ENCODE measurements around the gene TTC36. TPM values are rescaled to one million over a fixed set of nuclear protein-coding genes. Genes with fewer than 3 reads are reported as not detected.

TTC36 gene
- total and polyA plus RNA-seq, 9 of the 15 experiments (the other 6 are each of a cell fraction or from before 2014, with no cell fraction given): 0.22 to 0.23 TPM; not detected in 7

GRCh38 chr11:118491041-118491440, 36.2 kb upstream of the TTC36 start:
- Histone ChIP-seq H3K36me3 (ENCODE audit: control insufficient read depth, insufficient read depth, low read length) (peaks cover 87% of the 10 kb centered on the region), H3K4me1 (replicated peaks in 1 of 2; ENCODE audit: control insufficient read depth in 2 of 2, insufficient read depth in 2 of 2, low read length in 2 of 2) (no peaks in the 10 kb centered on the region)
- WGBS (ENCODE audit: insufficient coverage, low coverage, missing lambda C conversion rate): 93% methylated on average over 4 of the region's 4 CpGs

More at GRCh38 chr11:118491041-118491440, 36.2 kb upstream of the TTC36 start:
- H2AFZ ChIP-seq (ENCODE audit: low read depth, low read length): no peak overlapping the region
- no peaks in the 10 kb centered on the region for H4K20me1 ChIP-seq (replicated peaks; ENCODE audit: control insufficient read depth, insufficient read depth, low read length)
- POLR2A ChIA-PET: no interaction called here
- no peak for ATAC-seq
- CTCF ChIA-PET (ENCODE audit: low intra/inter-chr PET ratio): interaction anchor here (0.6 kb wide), 1 partner anchor 217 kb away, joined by 3 read pairs; no protein-coding TSS in a partner anchor
- intact Hi-C loops (cut with micrococcal nuclease): no loop called here
- H3K9me3 ChIP-seq (replicated peaks; ENCODE audit: control insufficient read depth, insufficient read depth, low read depth, low read length): no peaks in the 10 kb centered on the region
- H3K4me2 ChIP-seq (ENCODE audit: insufficient read depth, low read length): no peak overlapping the region
- TF ChIP-seq, protein P1, sequence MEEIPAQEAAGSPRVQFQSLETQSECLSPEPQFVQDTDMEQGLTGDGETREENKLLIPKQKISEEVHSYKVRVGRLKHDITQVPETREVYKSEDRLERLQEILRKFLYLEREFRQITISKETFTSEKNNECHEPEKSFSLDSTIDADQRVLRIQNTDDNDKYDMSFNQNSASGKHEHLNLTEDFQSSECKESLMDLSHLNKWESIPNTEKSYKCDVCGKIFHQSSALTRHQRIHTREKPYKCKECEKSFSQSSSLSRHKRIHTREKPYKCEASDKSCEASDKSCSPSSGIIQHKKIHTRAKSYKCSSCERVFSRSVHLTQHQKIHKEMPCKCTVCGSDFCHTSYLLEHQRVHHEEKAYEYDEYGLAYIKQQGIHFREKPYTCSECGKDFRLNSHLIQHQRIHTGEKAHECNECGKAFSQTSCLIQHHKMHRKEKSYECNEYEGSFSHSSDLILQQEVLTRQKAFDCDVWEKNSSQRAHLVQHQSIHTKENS (CRISPR knock-in tag; IDR thresholded peaks at IDR 0.05): no peak
- TF ChIP-seq ATF3 (IDR thresholded peaks at IDR 0.05) (peak; percentile 43; the same call in 1 of the 2 replicates), ATF3 (CRISPR knock-in tag; conservative IDR thresholded peaks at IDR 0.05) (no peak), CEBPG (CRISPR knock-in tag; IDR thresholded peaks at IDR 0.05) (0 out of 2 replicates have a peak, but pooled peaks have one; percentile 29), CEBPG (tag; conservative IDR thresholded peaks at IDR 0.05 in 1 of 2, IDR thresholded peaks at IDR 0.05 in 1 of 2) (0 out of 4 replicates have a peak, but pooled peaks of 1 of the 2 experiments have one; percentile 24)
- no peak overlapping the region for H3K27ac ChIP-seq (ENCODE audit: extremely low read depth, low read depth, low read length)
- H3K9ac ChIP-seq (ENCODE audit: insufficient read depth in 1 of 2, low read depth in 2 of 2, low read length in 2 of 2): no peak overlapping the region
- H3K9me1 ChIP-seq (ENCODE audit: control insufficient read depth, insufficient read depth, low read length): no peaks in the 10 kb centered on the region
- in situ Hi-C loops (cut with MboI): loop anchor here (5.0 kb wide), 1 partner anchor 294 kb away; no protein-coding TSS in a partner anchor
- BruUV-seq (replicated peaks): no TSS peak
- no peak overlapping the region for H3K4me3 ChIP-seq
- no peaks in the 10 kb centered on the region for H3K79me2 ChIP-seq (ENCODE audit: control insufficient read depth, insufficient read depth, low read length)
- FAIRE-seq: no peak
- DNase-seq (ENCODE audit: extremely low read depth in 1 of 4, low spot score in 3 of 4): no peak
- H3K27me3 ChIP-seq (ENCODE audit: control insufficient read depth in 2 of 2, insufficient read depth in 2 of 2, low read length in 2 of 2): no peaks in the 10 kb centered on the region
